ENCODE measurements around the gene C1QTNF6.

DNA sequence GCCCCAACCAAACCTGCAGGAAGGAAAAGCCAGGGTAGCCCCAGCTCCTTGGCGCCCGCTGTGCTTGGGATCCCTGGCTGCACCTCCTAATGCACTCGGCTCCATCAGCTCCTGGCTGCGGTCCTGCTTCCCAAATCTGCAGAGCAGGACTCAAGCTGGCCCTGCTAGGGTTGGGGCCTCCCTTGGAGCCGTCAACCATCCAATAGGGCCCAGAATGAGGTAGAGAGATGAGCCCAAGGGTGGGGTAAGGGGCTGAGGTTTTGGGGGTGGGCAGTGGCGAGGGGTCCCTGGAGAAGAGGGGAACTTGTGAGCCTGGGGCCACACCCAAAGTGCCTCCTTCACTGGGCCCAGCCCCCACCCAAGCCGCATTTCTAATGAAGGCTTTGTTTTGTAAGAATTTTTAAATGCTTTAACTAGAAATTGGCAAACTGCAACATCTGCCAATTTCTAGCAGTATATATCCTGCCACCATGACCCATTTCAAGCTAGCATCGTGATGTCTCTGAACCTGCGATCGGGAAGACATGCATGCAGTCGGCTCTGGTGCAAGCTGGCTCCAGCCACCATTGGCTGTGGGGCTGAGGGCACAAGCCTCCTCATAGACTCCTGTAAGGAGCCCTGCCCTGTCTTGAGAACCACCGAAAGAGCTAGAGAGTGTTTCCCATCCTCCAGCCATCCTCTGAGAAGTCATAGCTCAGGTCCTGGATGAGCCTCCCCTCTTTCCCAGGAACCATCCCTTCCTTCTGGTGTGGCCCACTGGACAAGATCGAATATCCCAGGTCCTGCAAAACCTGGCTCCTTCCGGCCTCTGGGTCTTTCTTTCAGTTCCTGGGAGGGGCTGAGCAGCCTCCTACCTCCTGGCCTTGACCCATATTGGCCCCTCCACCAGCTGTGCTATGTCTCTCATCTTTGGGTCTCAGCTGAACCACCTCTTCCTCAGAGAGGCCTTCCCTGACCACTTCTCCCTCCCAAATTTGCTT, 15.5 kb downstream of the C1QTNF6 start:
- TF ChIP-seq, protein P1, sequence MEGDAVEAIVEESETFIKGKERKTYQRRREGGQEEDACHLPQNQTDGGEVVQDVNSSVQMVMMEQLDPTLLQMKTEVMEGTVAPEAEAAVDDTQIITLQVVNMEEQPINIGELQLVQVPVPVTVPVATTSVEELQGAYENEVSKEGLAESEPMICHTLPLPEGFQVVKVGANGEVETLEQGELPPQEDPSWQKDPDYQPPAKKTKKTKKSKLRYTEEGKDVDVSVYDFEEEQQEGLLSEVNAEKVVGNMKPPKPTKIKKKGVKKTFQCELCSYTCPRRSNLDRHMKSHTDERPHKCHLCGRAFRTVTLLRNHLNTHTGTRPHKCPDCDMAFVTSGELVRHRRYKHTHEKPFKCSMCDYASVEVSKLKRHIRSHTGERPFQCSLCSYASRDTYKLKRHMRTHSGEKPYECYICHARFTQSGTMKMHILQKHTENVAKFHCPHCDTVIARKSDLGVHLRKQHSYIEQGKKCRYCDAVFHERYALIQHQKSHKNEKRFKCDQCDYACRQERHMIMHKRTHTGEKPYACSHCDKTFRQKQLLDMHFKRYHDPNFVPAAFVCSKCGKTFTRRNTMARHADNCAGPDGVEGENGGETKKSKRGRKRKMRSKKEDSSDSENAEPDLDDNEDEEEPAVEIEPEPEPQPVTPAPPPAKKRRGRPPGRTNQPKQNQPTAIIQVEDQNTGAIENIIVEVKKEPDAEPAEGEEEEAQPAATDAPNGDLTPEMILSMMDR (IDR thresholded peaks at IDR 0.05) = no peak
- no peak for TF ChIP-seq POLR2A (IDR thresholded peaks at IDR 0.05)

Data from testis (tissue), 2 donors.